ENCODE data around the gene GRIN2A.

Gene GRIN2A

GRCh38 chr16:9978160-9978725, 204.0 kb downstream of the GRIN2A start:
- H2AK5ac ChIP-seq (ENCODE audit: low read length, severe bottlenecking): no peak overlapping the region
- H3K9ac ChIP-seq (ENCODE audit: low read length): no peak overlapping the region
- no peaks in the 10 kb centered on the region for H3K27me3 ChIP-seq (ENCODE audit: control insufficient read depth in 1 of 2, insufficient read depth in 1 of 2, low read length in 2 of 2)
- H2BK5ac ChIP-seq (ENCODE audit: low read depth, low read length, poor library complexity, severe bottlenecking): no peak overlapping the region
- no peak overlapping the region for H4K91ac ChIP-seq (ENCODE audit: low read length)
- H2BK15ac ChIP-seq (ENCODE audit: low read depth, poor library complexity, severe bottlenecking): no peak overlapping the region
- H2BK120ac ChIP-seq (ENCODE audit: low read depth, low read length): no peak overlapping the region
- no peaks in the 10 kb centered on the region for H3K4me1 ChIP-seq (ENCODE audit: control insufficient read depth, insufficient read depth, low read depth, low read length)
- H3K18ac ChIP-seq (ENCODE audit: low read depth in 1 of 2, low read length in 2 of 2): no peak overlapping the region
- DNase-seq: no peak
- H3K4ac ChIP-seq (ENCODE audit: low read depth in 1 of 2, low read length in 2 of 2): no peak overlapping the region
- no peak overlapping the region for H4K8ac ChIP-seq (ENCODE audit: low read length)
- no peak overlapping the region for H2AFZ ChIP-seq (ENCODE audit: low read depth, low read length)
- H3K27ac ChIP-seq (ENCODE audit: low read length, poor library complexity, severe bottlenecking): no peak overlapping the region
- WGBS: 72% methylated on average over 1 of the region's 2 CpGs
- H3K14ac ChIP-seq (ENCODE audit: low read length in 2 of 2): no peak overlapping the region
- H3K4me2 ChIP-seq (ENCODE audit: low read length, poor library complexity, severe bottlenecking): no peak overlapping the region
- no peaks in the 10 kb centered on the region for H3K79me1 ChIP-seq (replicated peaks; ENCODE audit: low read length, poor library complexity, severe bottlenecking)
- H3K4me3 ChIP-seq (ENCODE audit: insufficient read depth in 1 of 2, low read depth in 1 of 2, low read length in 2 of 2): no peak overlapping the region
- H3K36me3 ChIP-seq (ENCODE audit: control insufficient read depth in 1 of 2, insufficient read depth in 2 of 2, low read depth in 1 of 2, low read length in 2 of 2): no peaks in the 10 kb centered on the region
- no peak overlapping the region for H2BK12ac ChIP-seq (ENCODE audit: low read length in 2 of 2)
- no peak overlapping the region for H3K23ac ChIP-seq (ENCODE audit: low read length in 2 of 2)
- no peaks in the 10 kb centered on the region for H3K9me3 ChIP-seq (ENCODE audit: control insufficient read depth, low read length)

- Histone ChIP-seq H3K36me3 (ENCODE audit: control insufficient read depth in 1 of 2, insufficient read depth in 2 of 2, low read depth in 1 of 2, low read length in 2 of 2) (no peaks in the 10 kb centered on the region), H3K18ac (ENCODE audit: low read depth in 1 of 2, low read length in 2 of 2) (no peak overlapping the region), H4K91ac (ENCODE audit: low read length) (no peak overlapping the region), H3K79me1 (replicated peaks; ENCODE audit: low read length, poor library complexity, severe bottlenecking) (no peaks in the 10 kb centered on the region), H4K8ac (ENCODE audit: low read length) (no peak overlapping the region), H2AFZ (ENCODE audit: low read depth, low read length) (no peak overlapping the region), H3K9ac (ENCODE audit: low read length) (no peak overlapping the region), H3K23ac (ENCODE audit: low read length in 2 of 2) (no peak overlapping the region), H3K4me2 (ENCODE audit: low read length, poor library complexity, severe bottlenecking) (no peak overlapping the region), H3K27me3 (ENCODE audit: control insufficient read depth in 1 of 2, insufficient read depth in 1 of 2, low read length in 2 of 2) (no peaks in the 10 kb centered on the region), H2BK15ac (ENCODE audit: low read depth, poor library complexity, severe bottlenecking) (no peak overlapping the region), H3K4ac (ENCODE audit: low read depth in 1 of 2, low read length in 2 of 2) (no peak overlapping the region), H3K14ac (ENCODE audit: low read length in 2 of 2) (no peak overlapping the region), H2BK12ac (ENCODE audit: low read length in 2 of 2) (no peak overlapping the region), H2BK5ac (ENCODE audit: low read depth, low read length, poor library complexity, severe bottlenecking) (no peak overlapping the region), H3K27ac (ENCODE audit: low read length, poor library complexity, severe bottlenecking) (no peak overlapping the region), H3K4me3 (ENCODE audit: insufficient read depth in 1 of 2, low read depth in 1 of 2, low read length in 2 of 2) (no peak overlapping the region), H2BK120ac (ENCODE audit: low read depth, low read length) (no peak overlapping the region), H3K9me3 (ENCODE audit: control insufficient read depth, low read length) (no peaks in the 10 kb centered on the region), H3K4me1 (ENCODE audit: control insufficient read depth, insufficient read depth, low read depth, low read length) (no peaks in the 10 kb centered on the region), H2AK5ac (ENCODE audit: low read length, severe bottlenecking) (no peak overlapping the region)
- WGBS: 87% methylated on average over 7 of the region's 7 CpGs
- no peak for DNase-seq
Measured at GRCh38 chr16:9977333-9977897, 204.8 kb downstream of the GRIN2A start.

GRCh38 chr16:9976601-9977000, 205.6 kb downstream of the GRIN2A start:
- Histone ChIP-seq H3K4me3 (ENCODE audit: insufficient read depth in 1 of 2, low read depth in 1 of 2, low read length in 2 of 2) (no peak overlapping the region), H2BK15ac (ENCODE audit: low read depth, poor library complexity, severe bottlenecking) (no peak overlapping the region), H2AFZ (ENCODE audit: low read depth, low read length) (no peak overlapping the region), H3K4me2 (ENCODE audit: low read length, poor library complexity, severe bottlenecking) (no peak overlapping the region), H2BK120ac (ENCODE audit: low read depth, low read length) (no peak overlapping the region), H3K27me3 (ENCODE audit: control insufficient read depth in 1 of 2, insufficient read depth in 1 of 2, low read length in 2 of 2) (no peaks in the 10 kb centered on the region), H3K79me1 (replicated peaks; ENCODE audit: low read length, poor library complexity, severe bottlenecking) (no peaks in the 10 kb centered on the region), H3K14ac (ENCODE audit: low read length in 2 of 2) (no peak overlapping the region), H3K4ac (ENCODE audit: low read depth in 1 of 2, low read length in 2 of 2) (no peak overlapping the region), H2BK5ac (ENCODE audit: low read depth, low read length, poor library complexity, severe bottlenecking) (no peak overlapping the region), H4K91ac (ENCODE audit: low read length) (no peak overlapping the region), H3K9ac (ENCODE audit: low read length) (no peak overlapping the region), H4K8ac (ENCODE audit: low read length) (no peak overlapping the region), H2AK5ac (ENCODE audit: low read length, severe bottlenecking) (no peak overlapping the region), H3K27ac (ENCODE audit: low read length, poor library complexity, severe bottlenecking) (no peak overlapping the region), H3K23ac (ENCODE audit: low read length in 2 of 2) (no peak overlapping the region), H2BK12ac (ENCODE audit: low read length in 2 of 2) (no peak overlapping the region), H3K4me1 (ENCODE audit: control insufficient read depth, insufficient read depth, low read depth, low read length) (no peaks in the 10 kb centered on the region), H3K18ac (ENCODE audit: low read depth in 1 of 2, low read length in 2 of 2) (no peak overlapping the region), H3K36me3 (ENCODE audit: control insufficient read depth in 1 of 2, insufficient read depth in 2 of 2, low read depth in 1 of 2, low read length in 2 of 2) (no peaks in the 10 kb centered on the region), H3K9me3 (ENCODE audit: control insufficient read depth, low read length) (no peaks in the 10 kb centered on the region)
- WGBS: 87% methylated on average over 9 of the region's 9 CpGs
- DNase-seq: no peak

GRCh38 chr16:9971907-9972306, 210.3 kb downstream of the GRIN2A start:
- no peaks in the 10 kb centered on the region for H3K4me1 ChIP-seq (ENCODE audit: control insufficient read depth, insufficient read depth, low read depth, low read length)
- no peak overlapping the region for H3K4ac ChIP-seq (ENCODE audit: low read depth in 1 of 2, low read length in 2 of 2)
- no peak overlapping the region for H4K8ac ChIP-seq (ENCODE audit: low read length)
- H3K79me1 ChIP-seq (replicated peaks; ENCODE audit: low read length, poor library complexity, severe bottlenecking): no peaks in the 10 kb centered on the region
- no peaks in the 10 kb centered on the region for H3K36me3 ChIP-seq (ENCODE audit: control insufficient read depth in 1 of 2, insufficient read depth in 2 of 2, low read depth in 1 of 2, low read length in 2 of 2)
- H2BK5ac ChIP-seq (ENCODE audit: low read depth, low read length, poor library complexity, severe bottlenecking): no peak overlapping the region
- no peak overlapping the region for H2BK12ac ChIP-seq (ENCODE audit: low read length in 2 of 2)
- no peak overlapping the region for H3K18ac ChIP-seq (ENCODE audit: low read depth in 1 of 2, low read length in 2 of 2)
- H2BK15ac ChIP-seq (ENCODE audit: low read depth, poor library complexity, severe bottlenecking): no peak overlapping the region
- H2BK120ac ChIP-seq (ENCODE audit: low read depth, low read length): no peak overlapping the region
- no peak overlapping the region for H3K14ac ChIP-seq (ENCODE audit: low read length in 2 of 2)
- H3K4me2 ChIP-seq (ENCODE audit: low read length, poor library complexity, severe bottlenecking): no peak overlapping the region
- H2AFZ ChIP-seq (ENCODE audit: low read depth, low read length): no peak overlapping the region
- H3K9ac ChIP-seq (ENCODE audit: low read length): no peak overlapping the region
- 30% methylated on average over 2 of the region's 2 CpGs for WGBS
- no peak overlapping the region for H3K27ac ChIP-seq (ENCODE audit: low read length, poor library complexity, severe bottlenecking)
- no peak overlapping the region for H3K4me3 ChIP-seq (ENCODE audit: insufficient read depth in 1 of 2, low read depth in 1 of 2, low read length in 2 of 2)
- H4K91ac ChIP-seq (ENCODE audit: low read length): no peak overlapping the region
- H3K9me3 ChIP-seq (ENCODE audit: control insufficient read depth, low read length): no peaks in the 10 kb centered on the region
- no peaks in the 10 kb centered on the region for H3K27me3 ChIP-seq (ENCODE audit: control insufficient read depth in 1 of 2, insufficient read depth in 1 of 2, low read length in 2 of 2)
- H3K23ac ChIP-seq (ENCODE audit: low read length in 2 of 2): no peak overlapping the region
- no peak overlapping the region for H2AK5ac ChIP-seq (ENCODE audit: low read length, severe bottlenecking)
- no peak for DNase-seq
